K562 (cell line): ENCODE data around the gene COL16A1. TPM values are rescaled to one million over a fixed set of nuclear protein-coding genes. Genes with fewer than 3 reads are reported as not detected.

Source experiments
- EHMT2 ChIP-seq: fragments of 450-650 bp; IDR thresholded peaks from 2 replicates; pipeline ENCODE4 v1.6.1; 2018; ENCODE audit warnings: antibody characterized with exemption
- HDAC3 ChIP-seq: fragments of 450-650 bp; IDR thresholded peaks from 2 replicates; pipeline ENCODE4 v1.6.1; 2018; ENCODE audit warnings: borderline replicate concordance, mild to moderate bottlenecking, moderate library complexity; ENCODE audit not compliant: partially characterized antibody
- JUND ChIP-seq, 2 experiments: IDR thresholded peaks; 2 replicates in 1 of 2; 3 replicates in 1 of 2; pipeline ENCODE4 v1.6.1; 2011; ENCODE audit warnings: borderline replicate concordance in 2 of 2, low read depth in 2 of 2, low read length in 2 of 2, improper control_type of control experiment in 1 of 2, missing biosample characterization in 1 of 2, missing genetic modification characterization in 1 of 2, missing genetic modification reagents in 1 of 2
- MCM5 ChIP-seq: fragments of 450-650 bp; IDR thresholded peaks from 2 replicates; pipeline ENCODE4 v1.6.1; 2016; ENCODE audit warnings: low read depth
- MTA1 ChIP-seq: fragments of 450-650 bp; IDR thresholded peaks from 2 replicates; pipeline ENCODE4 v1.6.1; 2017; ENCODE audit warnings: borderline replicate concordance
- NFATC3 ChIP-seq: fragments of 450-650 bp; IDR thresholded peaks from 2 replicates; pipeline ENCODE4 v1.6.1; 2017; ENCODE audit warnings: mild to moderate bottlenecking
- NFIX ChIP-seq: fragments of 250-450 bp; sonication (Bioruptor Pico); IDR thresholded peaks from 2 replicates; pipeline ENCODE4 v1.4.0; 2020; ENCODE audit warnings: low read depth, mild to moderate bottlenecking, moderate library complexity
- PHF21A ChIP-seq: fragments of 450-650 bp; IDR thresholded peaks from 2 replicates; pipeline ENCODE4 v1.6.1; 2017; ENCODE audit warnings: low read depth, borderline replicate concordance
- RBM39 ChIP-seq: fragments of 200-400 bp; formaldehyde crosslinking; optimal IDR thresholded peaks from 2 replicates; pipeline ENCODE3; 2018; ENCODE audit warnings: low read depth, low read length
- SNIP1 ChIP-seq: fragments of 450-650 bp; IDR thresholded peaks from 2 replicates; pipeline ENCODE4 v1.7.1; 2017; ENCODE audit warnings: low read depth, mild to moderate bottlenecking
- SOX6 ChIP-seq: fragments of 450-650 bp; IDR thresholded peaks from 2 replicates; pipeline ENCODE4 v1.6.1; 2014; ENCODE audit warnings: mild to moderate bottlenecking
- THRB ChIP-seq: fragments of 450-650 bp; formaldehyde crosslinking; conservative IDR thresholded peaks from 2 replicates; pipeline ENCODE4 v1.4.0; 2022; ENCODE audit warnings: mild to moderate bottlenecking, missing genetic modification characterization
- ZZZ3 ChIP-seq: fragments of 450-650 bp; IDR thresholded peaks from 2 replicates; pipeline ENCODE4 v1.6.1; 2016; ENCODE audit warnings: antibody characterized with exemption, mild to moderate bottlenecking, moderate library complexity
- polyA plus RNA-seq, 8 experiments: library from polyadenylated mRNA; depleted of rRNA in 4 of 8; stranded (reverse) in 5 of 8; unstranded in 3 of 8; fragments of >200 nt; fragmentation: Nextera tagmentation in 2 of 8; fragmentation: Illumina TruSeq in 1 of 8; extraction: Ambion mirVana in 2 of 8; extraction: Trizol in 1 of 8; gene quantifications; 2 replicates each; pipeline versions ENCODE4 v1.2.1 to v1.2.3, GENCODE V29; 2011 to 2014; ENCODE audit warnings: inconsistent platforms in 1 of 8, missing spikeins in 1 of 8
- total RNA-seq, 7 experiments: library from RNA; depleted of rRNA in 6 of 7; stranded (reverse); fragments of >200 nt in 6 of 7; fragmentation: Illumina TruSeq in 2 of 7; extraction: Trizol in 2 of 7; gene quantifications; 2 replicates each; pipeline versions ENCODE4 v1.2.1 to v1.2.3, GENCODE V29; 2011 to 2021; ENCODE audit warnings: low replicate concordance in 1 of 7
- TF ChIP-seq, protein P1 (sequence below): sonication (generic); formaldehyde crosslinking; IDR thresholded peaks from 2 replicates; pipeline ENCODE4 v1.8.0; 2022; ENCODE audit warnings: missing genetic modification reagents, mild to moderate bottlenecking, borderline replicate concordance

Gene COL16A1
- total and polyA plus RNA-seq, 9 of the 15 experiments (the other 6 are each of a cell fraction or from before 2014, with no cell fraction given), result 0.11 to 0.60 (median 0.11) TPM; not detected in 6

GRCh38 chr1:31669786-31670592 lies 33.8 kb downstream of the COL16A1 start (continued):
- TF ChIP-seq THRB (CRISPR knock-in tag), result 0 out of 2 replicates have a peak, but pooled peaks have one; percentile 35
- TF ChIP-seq ZZZ3, result no peak
- TF ChIP-seq MTA1, result no peak
- no peak for TF ChIP-seq PHF21A
- TF ChIP-seq NFATC3, result peak; percentile 84
- TF ChIP-seq EHMT2, result 0 out of 2 replicates have a peak, but pooled peaks have one; percentile 22
- 0 out of 2 replicates have a peak, but pooled peaks have one; percentile 47 for TF ChIP-seq SNIP1
- TF ChIP-seq NFIX (CRISPR knock-in tag), result 0 out of 2 replicates have a peak, but pooled peaks have one; percentile 19
- no peak for TF ChIP-seq RBM39
- TF ChIP-seq HDAC3, result no peak
- no peak for TF ChIP-seq SOX6
- TF ChIP-seq, protein P1, sequence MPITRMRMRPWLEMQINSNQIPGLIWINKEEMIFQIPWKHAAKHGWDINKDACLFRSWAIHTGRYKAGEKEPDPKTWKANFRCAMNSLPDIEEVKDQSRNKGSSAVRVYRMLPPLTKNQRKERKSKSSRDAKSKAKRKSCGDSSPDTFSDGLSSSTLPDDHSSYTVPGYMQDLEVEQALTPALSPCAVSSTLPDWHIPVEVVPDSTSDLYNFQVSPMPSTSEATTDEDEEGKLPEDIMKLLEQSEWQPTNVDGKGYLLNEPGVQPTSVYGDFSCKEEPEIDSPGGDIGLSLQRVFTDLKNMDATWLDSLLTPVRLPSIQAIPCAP (CRISPR knock-in tag), result no peak
- TF ChIP-seq MCM5, result no peak
- TF ChIP-seq JUND (IDR thresholded peaks at IDR 0.05; ENCODE audit: borderline replicate concordance, low read depth, low read length), result no peak
- TF ChIP-seq JUND (tag; IDR thresholded peaks at IDR 0.05; ENCODE audit: borderline replicate concordance, low read depth, low read length), result no peak
